GM21447 (cell line): ENCODE measurements around the gene NAGPA.

Experiments
- ATAC-seq: cut with Tn5 transposase; IDR thresholded peaks from one replicate; pipeline ENCODE4 v1.9.1; 2021; ENCODE audit not compliant: unreplicated experiment

NAGPA gene

GRCh38 chr16:5031601-5032000, 2.1 kb downstream of the NAGPA start:
- no peak for ATAC-seq

- no peak for ATAC-seq
Measured at GRCh38 chr16:5030251-5030870, 3.4 kb downstream of the NAGPA start.

GRCh38 chr16:5028950-5029475, 4.7 kb downstream of the NAGPA start:
- ATAC-seq = no peak

- no peak for ATAC-seq
Measured at GRCh38 chr16:5027575-5028235, 6.0 kb downstream of the NAGPA start.

GRCh38 chr16:5027086-5027485, 6.6 kb downstream of the NAGPA start:
- no peak for ATAC-seq

GRCh38 chr16:5026664-5027063, 7.1 kb downstream of the NAGPA start:
- no peak for ATAC-seq

GRCh38 chr16:5025171-5025632, 8.5 kb downstream of the NAGPA start:
- no peak for ATAC-seq

- no peak for ATAC-seq
Measured at GRCh38 chr16:5024632-5025031, 9.1 kb downstream of the NAGPA start.

- ATAC-seq = no peak
Measured at GRCh38 chr16:5022521-5022920, 11.2 kb downstream of the NAGPA start.

GRCh38 chr16:5020551-5020950, 13.2 kb downstream of the NAGPA start:
- no peak for ATAC-seq

- no peak for ATAC-seq
Measured at GRCh38 chr16:5019775-5020174, 14.0 kb downstream of the NAGPA start.

GRCh38 chr16:5018793-5019192, 14.9 kb downstream of the NAGPA start:
- no peak for ATAC-seq

GRCh38 chr16:5017678-5017969, 16.1 kb downstream of the NAGPA start:
- no peak for ATAC-seq

- no peak for ATAC-seq
Measured at GRCh38 chr16:5016967-5017677, 16.6 kb downstream of the NAGPA start.

GRCh38 chr16:5015887-5016286, 17.8 kb downstream of the NAGPA start:
- no peak for ATAC-seq

- ATAC-seq = no peak
Measured at GRCh38 chr16:5015351-5015750, 18.4 kb downstream of the NAGPA start.

- ATAC-seq = no peak
Measured at GRCh38 chr16:5012887-5013286, 20.8 kb downstream of the NAGPA start.

GRCh38 chr16:5011637-5012036, 22.1 kb downstream of the NAGPA start:
- ATAC-seq = no peak

GRCh38 chr16:5010576-5011329, 23.0 kb downstream of the NAGPA start:
- ATAC-seq = no peak

GRCh38 chr16:5008311-5008731, 25.4 kb downstream of the NAGPA start:
- ATAC-seq = no peak

- no peak for ATAC-seq
Measured at GRCh38 chr16:5007256-5007655, 26.5 kb downstream of the NAGPA start.
